CD14-positive monocyte (primary cell): ENCODE measurements around the gene GSTO2. TPM values are rescaled to one million over a fixed set of nuclear protein-coding genes. Genes with fewer than 3 reads are reported as not detected.

Experiments used
- DNase-seq, 3 donors: peaks; one replicate each; pipeline ENCODE4 v3.0.0-alpha.2; 2011 to 2022
- H2AFZ ChIP-seq: 2 replicates; pipeline ENCODE4 v1.6.0; 2012; ENCODE audit warnings: mild to moderate bottlenecking, low read depth, low read length, inconsistent platforms; ENCODE audit not compliant: insufficient read depth, poor library complexity, severe bottlenecking
- H3K27ac ChIP-seq, 2 donors: 1 replicate in 1 of 2; 2 replicates in 1 of 2; pipeline ENCODE4 v1.5.1; 2012 to 2013; ENCODE audit warnings: low read length in 2 of 2, control low read depth in 1 of 2, inconsistent platforms in 1 of 2, low read depth in 1 of 2, mild to moderate bottlenecking in 1 of 2
- H3K27me3 ChIP-seq, 2 donors: one replicate each; pipeline versions ENCODE4 v1.6.0 to v1.6.1; 2011 to 2013; ENCODE audit warnings: low read length in 2 of 2; ENCODE audit not compliant: control insufficient read depth in 2 of 2, insufficient read depth in 2 of 2
- H3K36me3 ChIP-seq, 2 donors: replicated peaks in 1 of 2; 1 replicate in 1 of 2; 2 replicates in 1 of 2; pipeline versions ENCODE4 v1.5.1 to v1.6.1; 2012 to 2013; ENCODE audit warnings: low read length in 2 of 2, control low read depth in 1 of 2, inconsistent platforms in 1 of 2, mild to moderate bottlenecking in 1 of 2; ENCODE audit not compliant: insufficient read depth in 2 of 2, control insufficient read depth in 1 of 2
- H3K4me1 ChIP-seq, 2 donors: 1 replicate in 1 of 2; 2 replicates in 1 of 2; pipeline versions ENCODE4 v1.5.1 to v1.6.1; 2012 to 2013; ENCODE audit warnings: low read length in 2 of 2, control low read depth in 1 of 2, inconsistent platforms in 1 of 2, mild to moderate bottlenecking in 1 of 2, moderate library complexity in 1 of 2; ENCODE audit not compliant: insufficient read depth in 2 of 2, control insufficient read depth in 1 of 2
- H3K4me2 ChIP-seq: replicated peaks from 2 replicates; pipeline ENCODE3; 2012; ENCODE audit warnings: low read length, moderate library complexity, mild to moderate bottlenecking; ENCODE audit not compliant: poor library complexity, severe bottlenecking; ENCODE audit errors: extremely low read depth
- H3K4me3 ChIP-seq, 3 experiments: fragments of 200-600 bp in 1 of 3; sonication (generic) in 1 of 3; replicated peaks in 1 of 3; 1 replicate in 2 of 3; 2 replicates in 1 of 3; pipeline ENCODE4 v1.5.1; 2011 to 2013; ENCODE audit warnings: low read length in 3 of 3, mild to moderate bottlenecking in 3 of 3, control low read depth in 2 of 3, low read depth in 2 of 3, inconsistent platforms in 1 of 3, moderate library complexity in 1 of 3
- H3K79me2 ChIP-seq: 2 replicates; pipeline ENCODE4 v1.6.0; 2012; ENCODE audit warnings: mild to moderate bottlenecking, control low read depth, inconsistent platforms, low read length, moderate library complexity; ENCODE audit not compliant: insufficient read depth
- H3K9ac ChIP-seq: 2 replicates; pipeline ENCODE4 v1.6.0; 2017; ENCODE audit warnings: low read length, mild to moderate bottlenecking; ENCODE audit not compliant: insufficient read depth, poor library complexity, severe bottlenecking
- H3K9me3 ChIP-seq, 2 donors: replicated peaks in 1 of 2; 1 replicate in 1 of 2; 2 replicates in 1 of 2; pipeline versions ENCODE4 v1.5.1 to v1.6.1; 2012 to 2013; ENCODE audit warnings: low read length in 2 of 2, control low read depth in 1 of 2; ENCODE audit not compliant: control insufficient read depth in 1 of 2, insufficient read depth in 1 of 2
- H4K20me1 ChIP-seq: 2 replicates; pipeline ENCODE4 v1.6.0; 2012; ENCODE audit warnings: mild to moderate bottlenecking, low read length, control low read depth, moderate library complexity; ENCODE audit not compliant: insufficient read depth
- H3K27ac Mint-ChIP-seq, 7 donors: one replicate each; pipeline ENCODE4 v1.8.0; 2020; ENCODE audit warnings: mild to moderate bottlenecking in 7 of 7, mixed read lengths in 7 of 7, moderate library complexity in 6 of 7, inconsistent platforms in 2 of 7
- H3K27me3 Mint-ChIP-seq, 3 donors: one replicate each; pipeline ENCODE4 v1.8.0; 2021 to 2022; ENCODE audit warnings: low read depth in 3 of 3, mild to moderate bottlenecking in 3 of 3, mixed read lengths in 3 of 3, moderate library complexity in 3 of 3, inconsistent platforms in 1 of 3
- H3K36me3 Mint-ChIP-seq, 2 donors: one replicate each; pipeline ENCODE4 v1.8.0; 2020; ENCODE audit warnings: mixed read lengths in 2 of 2, inconsistent platforms in 1 of 2, mild to moderate bottlenecking in 1 of 2
- H3K4me1 Mint-ChIP-seq: one replicate; pipeline ENCODE4 v1.8.0; 2020; ENCODE audit warnings: mild to moderate bottlenecking, mixed read lengths
- H3K4me3 Mint-ChIP-seq, 2 donors: one replicate each; pipeline ENCODE4 v1.8.0; 2020; ENCODE audit warnings: mild to moderate bottlenecking in 2 of 2, mixed read lengths in 2 of 2, moderate library complexity in 1 of 2
- H3K9me3 Mint-ChIP-seq, 7 donors: one replicate each; pipeline ENCODE4 v1.8.0; 2020 to 2022; ENCODE audit warnings: mixed read lengths in 7 of 7, mild to moderate bottlenecking in 6 of 7, moderate library complexity in 6 of 7, inconsistent platforms in 2 of 7
- CTCF ChIP-seq: fragments of 200-600 bp; IDR thresholded peaks from one replicate; pipeline ENCODE4 v1.8.0; 2022; ENCODE audit warnings: antibody characterized with exemption, mild to moderate bottlenecking
- WGBS: methylation state at CpG from one replicate; pipeline ENCODE4 v1.1.5; 2013; ENCODE audit warnings: missing lambda C conversion rate; ENCODE audit not compliant: insufficient coverage; 5-methylcytosine and 5-hydroxymethylcytosine counted together
- intact Hi-C, 2 donors: fragments of 100-400 bp; cut with micrococcal nuclease; formaldehyde crosslinking; loops; one replicate each; pipeline versions ENCODE4 v1.15.0 to v1.15.1; 2023
- polyA plus RNA-seq, 3 donors: library from polyadenylated mRNA; depleted of rRNA in 1 of 3; unstranded in 2 of 3; stranded (reverse) in 1 of 3; fragments of 300-500 nt in 2 of 3; fragments of >200 nt in 1 of 3; fragmentation: Illumina TruSeq in 2 of 3; gene quantifications; 1 replicate in 2 of 3; 2 replicates in 1 of 3; pipeline ENCODE4 v1.2.3, GENCODE V29; 2012 to 2021

Gene GSTO2
- polyA plus RNA-seq, 3 donors: 0.16 to 0.26 TPM; not detected in 1

- H3K27ac Mint-ChIP-seq: peak overlapping the region in 3 of 7 donors; percentile 7 to 38 (median 25)
- Histone ChIP-seq H3K9ac (no peak overlapping the region), H3K36me3 (no peaks in the 10 kb centered on the region), H3K9me3 (no peaks in the 10 kb centered on the region), H2AFZ (no peak overlapping the region), H3K27me3 (no peaks in the 10 kb centered on the region), H3K79me2 (no peaks in the 10 kb centered on the region), H4K20me1 (no peaks in the 10 kb centered on the region), H3K4me2 (no peak overlapping the region), H3K4me1 (peaks cover 28 to 29% of the 10 kb centered on the region in 2 donors), H3K4me3 (no peak overlapping the region), H3K27ac (no peak overlapping the region)
- 100% methylated on average over 1 of the region's 5 CpGs for WGBS
- no peaks in the 10 kb centered on the region for H3K27me3 Mint-ChIP-seq
- TF ChIP-seq CTCF: no peak
- H3K4me1 Mint-ChIP-seq: peaks cover 39% of the 10 kb centered on the region
- peaks cover 0 to 5% (median 0%) of the 10 kb centered on the region in 7 donors for H3K9me3 Mint-ChIP-seq
- DNase-seq: no peak
- H3K36me3 Mint-ChIP-seq: peaks cover 0 to 3% of the 10 kb centered on the region in 2 donors
- intact Hi-C loops: no loop called here
- no peak overlapping the region for H3K4me3 Mint-ChIP-seq
Observed at GRCh38 chr10:104243512-104243911, 25.5 kb upstream of the GSTO2 start.

- no peak for TF ChIP-seq CTCF
- Mint-ChIP-seq H3K4me1 (peaks cover 35% of the 10 kb centered on the region), H3K9me3 (peaks cover 0 to 5% (median 1%) of the 10 kb centered on the region in 7 donors), H3K27ac (peak overlapping the region in 4 of 7 donors; percentile 98 to 99 (median 98)), H3K4me3 (no peak overlapping the region), H3K27me3 (peaks cover 0 to 3% (median 0%) of the 10 kb centered on the region in 3 donors), H3K36me3 (peaks cover 0 to 3% of the 10 kb centered on the region in 2 donors)
- Histone ChIP-seq H2AFZ (no peak overlapping the region), H3K36me3 (no peaks in the 10 kb centered on the region), H4K20me1 (no peaks in the 10 kb centered on the region), H3K27ac (no peak overlapping the region), H3K79me2 (no peaks in the 10 kb centered on the region), H3K9ac (no peak overlapping the region), H3K9me3 (peaks cover 0 to 3% of the 10 kb centered on the region in 2 donors), H3K27me3 (no peaks in the 10 kb centered on the region), H3K4me2 (no peak overlapping the region), H3K4me1 (peaks cover 23 to 26% of the 10 kb centered on the region in 2 donors), H3K4me3 (no peak overlapping the region)
- no peak for DNase-seq
- WGBS: over 99% methylated on average over 17 of the region's 34 CpGs
- intact Hi-C loops: no loop called here
Observed at GRCh38 chr10:104245066-104245632, 23.8 kb upstream of the GSTO2 start.
